OCI-LY1 (cell line): ENCODE data around the gene DNAAF1.
A peak's percentile ranks its signal among the peaks of the same experiment; 100 is the strongest.

Experiments
- H2AFZ ChIP-seq: fragments of 200-600 bp; sonication (generic), shearing (Covaris generic); 2 replicates; pipeline ENCODE4 v1.6.0; 2014; ENCODE audit warnings: antibody characterized with exemption, mild to moderate bottlenecking, low read length
- H3F3A ChIP-seq: fragments of 200-600 bp; sonication (generic), shearing (Covaris generic); 2 replicates; pipeline ENCODE4 v1.6.0; 2014; ENCODE audit warnings: mild to moderate bottlenecking, antibody characterized with exemption, low read length, moderate library complexity; ENCODE audit not compliant: insufficient read depth
- H3K27ac ChIP-seq: fragments of 200-600 bp; sonication (generic); 2 replicates; pipeline ENCODE4 v1.5.1; 2014; ENCODE audit warnings: low read length, mixed run types, mild to moderate bottlenecking, low read depth; ENCODE audit not compliant: poor library complexity, severe bottlenecking
- H3K27me3 ChIP-seq: fragments of 200-600 bp; sonication (generic); 2 replicates; pipeline ENCODE4 v1.6.0; 2014; ENCODE audit warnings: antibody characterized with exemption, mild to moderate bottlenecking, low read length, moderate library complexity; ENCODE audit not compliant: insufficient read depth
- H3K36me3 ChIP-seq: fragments of 200-600 bp; sonication (generic); 2 replicates; pipeline ENCODE4 v1.6.1; 2014; ENCODE audit warnings: mild to moderate bottlenecking, antibody characterized with exemption, low read length, moderate library complexity, mixed read lengths; ENCODE audit not compliant: insufficient read depth
- H3K4me1 ChIP-seq: fragments of 200-600 bp; sonication (generic); 2 replicates; pipeline ENCODE4 v1.5.1; 2014; ENCODE audit warnings: mild to moderate bottlenecking, low read length, moderate library complexity; ENCODE audit not compliant: insufficient read depth, severe bottlenecking
- H3K4me2 ChIP-seq: fragments of 200-600 bp; sonication (generic), shearing (Covaris generic); 2 replicates; pipeline ENCODE4 v1.6.1; 2014; ENCODE audit warnings: low read length
- H3K4me3 ChIP-seq: fragments of 200-600 bp; sonication (generic); 2 replicates; pipeline ENCODE4 v1.5.1; 2014; ENCODE audit warnings: low read length, low read depth, mild to moderate bottlenecking, mixed read lengths; ENCODE audit not compliant: poor library complexity, severe bottlenecking
- H3K79me2 ChIP-seq: fragments of 200-600 bp; shearing (Covaris generic); 2 replicates; pipeline ENCODE4 v1.6.1; 2016; ENCODE audit warnings: mixed run types, low read length, mixed read lengths; ENCODE audit not compliant: insufficient read depth
- H3K9ac ChIP-seq: fragments of 200-600 bp; sonication (generic), shearing (Covaris generic); 2 replicates; pipeline ENCODE4 v1.6.1; 2014; ENCODE audit warnings: mild to moderate bottlenecking, low read length, mixed read lengths
- H3K9me2 ChIP-seq: fragments of 200-600 bp; sonication (generic), shearing (Covaris generic); 2 replicates; pipeline ENCODE4 v1.6.1; 2014; ENCODE audit warnings: low read depth, mild to moderate bottlenecking, low read length, mixed read lengths
- H3K9me3 ChIP-seq: fragments of 200-600 bp; shearing (Covaris generic); 2 replicates; pipeline ENCODE4 v1.6.1; 2014; ENCODE audit warnings: low read length, mixed read lengths
- H4K20me1 ChIP-seq: fragments of 200-600 bp; sonication (generic), shearing (Covaris generic); 2 replicates; pipeline ENCODE4 v1.6.0; 2016; ENCODE audit warnings: mild to moderate bottlenecking, low read length; ENCODE audit not compliant: insufficient read depth
- CTCF ChIP-seq: fragments of 200-600 bp; sonication (generic), shearing (Covaris generic); IDR thresholded peaks from 2 replicates; pipeline ENCODE4 v1.5.1; 2017; ENCODE audit warnings: mild to moderate bottlenecking, antibody characterized with exemption, low read length, moderate library complexity, mixed read lengths
- EZH2 ChIP-seq: fragments of 200-600 bp; sonication (generic), shearing (Covaris generic); IDR thresholded peaks from 2 replicates; pipeline ENCODE4 v1.8.0; 2017; ENCODE audit warnings: borderline replicate concordance, mixed run types, mild to moderate bottlenecking, antibody characterized with exemption, low read length, moderate library complexity, mixed read lengths

Gene DNAAF1

GRCh38 chr16:84105301-84105815 lies 39.8 kb upstream of the DNAAF1 start:
- H3K36me3 ChIP-seq, result peaks cover 13% of the 10 kb centered on the region; the same call in 1 of the 2 replicates
- peak overlapping the region; percentile 46; the same call in 1 of the 2 replicates for H3K9ac ChIP-seq
- H3K4me1 ChIP-seq, result peaks cover 51% of the 10 kb centered on the region

GRCh38 chr16:84105948-84106740 lies 39.0 kb upstream of the DNAAF1 start:
- TF ChIP-seq CTCF (no peak), EZH2 (no peak)
- peaks cover 58% of the 10 kb centered on the region for H3K4me1 ChIP-seq
- peak overlapping the region; percentile 60 for H3K4me2 ChIP-seq

More at GRCh38 chr16:84105301-84105815, 39.8 kb upstream of the DNAAF1 start:
- no peaks in the 10 kb centered on the region for H3K27me3 ChIP-seq
- peak overlapping the region; percentile 53 for H3K27ac ChIP-seq
- H3K4me3 ChIP-seq, result peak overlapping the region; percentile 32
- H3F3A ChIP-seq, result no peaks in the 10 kb centered on the region
- no peak overlapping the region for H2AFZ ChIP-seq
- peaks cover 80% of the 10 kb centered on the region for H3K79me2 ChIP-seq
- no peaks in the 10 kb centered on the region for H4K20me1 ChIP-seq
- no peaks in the 10 kb centered on the region for H3K9me2 ChIP-seq
- TF ChIP-seq EZH2 (no peak), CTCF (no peak)
- H3K9me3 ChIP-seq, result no peaks in the 10 kb centered on the region
- peak overlapping the region; percentile 60 for H3K4me2 ChIP-seq

GRCh38 chr16:84107921-84108320 lies 37.2 kb upstream of the DNAAF1 start:
- Histone ChIP-seq H3K79me2 (peaks cover 89% of the 10 kb centered on the region), H3K36me3 (peaks cover 4% of the 10 kb centered on the region; the same call in 1 of the 2 replicates)

More at GRCh38 chr16:84105948-84106740, 39.0 kb upstream of the DNAAF1 start:
- Histone ChIP-seq H3K9me2 (no peaks in the 10 kb centered on the region), H4K20me1 (no peaks in the 10 kb centered on the region), H2AFZ (no peak overlapping the region), H3K27ac (peak overlapping the region; percentile 53), H3K9me3 (no peaks in the 10 kb centered on the region), H3K36me3 (peaks cover 13% of the 10 kb centered on the region; the same call in 1 of the 2 replicates), H3K4me3 (peak overlapping the region; percentile 32), H3K27me3 (no peaks in the 10 kb centered on the region), H3K9ac (peak overlapping the region; percentile 46; the same call in 1 of the 2 replicates), H3K79me2 (peaks cover 88% of the 10 kb centered on the region), H3F3A (no peaks in the 10 kb centered on the region)

More at GRCh38 chr16:84107921-84108320, 37.2 kb upstream of the DNAAF1 start:
- TF ChIP-seq EZH2 (no peak), CTCF (no peak)
- no peak overlapping the region; the same call in 1 of the 2 replicates for H3K4me2 ChIP-seq
- no peaks in the 10 kb centered on the region for H3K9me2 ChIP-seq
- H3K4me3 ChIP-seq, result no peak overlapping the region
- H4K20me1 ChIP-seq, result no peaks in the 10 kb centered on the region
- H3F3A ChIP-seq, result no peaks in the 10 kb centered on the region
- no peak overlapping the region for H2AFZ ChIP-seq
- H3K27ac ChIP-seq, result no peak overlapping the region
- no peaks in the 10 kb centered on the region for H3K9me3 ChIP-seq
- H3K27me3 ChIP-seq, result no peaks in the 10 kb centered on the region
- H3K4me1 ChIP-seq, result peaks cover 62% of the 10 kb centered on the region
- H3K9ac ChIP-seq, result no peak overlapping the region
